ENCODE measurements around the gene EVL.

The EVL gene

GRCh38 chr14:100122481-100123223 lies 57.4 kb downstream of the EVL start:
- no peak overlapping the region for H3K4me3 ChIP-seq (ENCODE audit: low read length in 2 of 2)
- no peak overlapping the region for H3K27ac ChIP-seq (ENCODE audit: low read length)
- no peaks in the 10 kb centered on the region for H3K27me3 ChIP-seq (ENCODE audit: control insufficient read depth in 1 of 2, insufficient read depth in 2 of 2, low read length in 2 of 2)
- H3K36me3 ChIP-seq (ENCODE audit: control insufficient read depth in 2 of 2, insufficient read depth in 2 of 2, low read length in 2 of 2) = peaks cover 6 to 11% of the 10 kb centered on the region in 2 donors
- H3K9me3 ChIP-seq (ENCODE audit: control insufficient read depth in 2 of 2, low read length in 2 of 2) = no peaks in the 10 kb centered on the region
- H3K9ac ChIP-seq (ENCODE audit: low read length in 2 of 2) = no peak overlapping the region
- no peaks in the 10 kb centered on the region for H3K4me1 ChIP-seq (ENCODE audit: control insufficient read depth, insufficient read depth, low read length)

GRCh38 chr14:100123618-100124017 lies 58.4 kb downstream of the EVL start:
- no peak overlapping the region for H3K4me3 ChIP-seq (ENCODE audit: low read length in 2 of 2)
- peaks cover 6 to 11% of the 10 kb centered on the region in 2 donors for H3K36me3 ChIP-seq (ENCODE audit: control insufficient read depth in 2 of 2, insufficient read depth in 2 of 2, low read length in 2 of 2)
- H3K9me3 ChIP-seq (ENCODE audit: control insufficient read depth in 2 of 2, low read length in 2 of 2) = no peaks in the 10 kb centered on the region
- H3K27me3 ChIP-seq (ENCODE audit: control insufficient read depth in 1 of 2, insufficient read depth in 2 of 2, low read length in 2 of 2) = no peaks in the 10 kb centered on the region
- H3K9ac ChIP-seq (ENCODE audit: low read length in 2 of 2) = no peak overlapping the region
- no peaks in the 10 kb centered on the region for H3K4me1 ChIP-seq (ENCODE audit: control insufficient read depth, insufficient read depth, low read length)
- H3K27ac ChIP-seq (ENCODE audit: low read length) = no peak overlapping the region

- H3K4me1 ChIP-seq (ENCODE audit: control insufficient read depth, insufficient read depth, low read length) = no peaks in the 10 kb centered on the region
- H3K36me3 ChIP-seq (ENCODE audit: control insufficient read depth in 2 of 2, insufficient read depth in 2 of 2, low read length in 2 of 2) = peaks cover 6 to 11% of the 10 kb centered on the region in 2 donors
- H3K4me3 ChIP-seq (ENCODE audit: low read length in 2 of 2) = no peak overlapping the region
These were observed 59.4 kb downstream of the EVL start for GRCh38 chr14:100124551-100125088.

GRCh38 chr14:100126401-100126800 lies 61.2 kb downstream of the EVL start:
- H3K36me3 ChIP-seq (ENCODE audit: control insufficient read depth in 2 of 2, insufficient read depth in 2 of 2, low read length in 2 of 2) = peaks cover 8 to 11% of the 10 kb centered on the region in 2 donors
- no peak overlapping the region for H3K4me3 ChIP-seq (ENCODE audit: low read length in 2 of 2)

More at GRCh38 chr14:100124551-100125088, 59.4 kb downstream of the EVL start:
- H3K27ac ChIP-seq (ENCODE audit: low read length) = no peak overlapping the region
- no peaks in the 10 kb centered on the region for H3K27me3 ChIP-seq (ENCODE audit: control insufficient read depth in 1 of 2, insufficient read depth in 2 of 2, low read length in 2 of 2)
- no peaks in the 10 kb centered on the region for H3K9me3 ChIP-seq (ENCODE audit: control insufficient read depth in 2 of 2, low read length in 2 of 2)
- H3K9ac ChIP-seq (ENCODE audit: low read length in 2 of 2) = no peak overlapping the region

GRCh38 chr14:100127853-100128455 lies 62.7 kb downstream of the EVL start:
- Histone ChIP-seq H3K27me3 (ENCODE audit: control insufficient read depth in 1 of 2, insufficient read depth in 2 of 2, low read length in 2 of 2) (no peaks in the 10 kb centered on the region), H3K36me3 (ENCODE audit: control insufficient read depth in 2 of 2, insufficient read depth in 2 of 2, low read length in 2 of 2) (peaks cover 11% of the 10 kb centered on the region in 2 donors), H3K4me3 (ENCODE audit: low read length in 2 of 2) (no peak overlapping the region), H3K9me3 (ENCODE audit: control insufficient read depth in 2 of 2, low read length in 2 of 2) (no peaks in the 10 kb centered on the region), H3K4me1 (ENCODE audit: control insufficient read depth, insufficient read depth, low read length) (peaks cover 2% of the 10 kb centered on the region), H3K9ac (ENCODE audit: low read length in 2 of 2) (no peak overlapping the region), H3K27ac (ENCODE audit: low read length) (no peak overlapping the region)

More at GRCh38 chr14:100126401-100126800, 61.2 kb downstream of the EVL start:
- H3K27ac ChIP-seq (ENCODE audit: low read length) = no peak overlapping the region
- no peaks in the 10 kb centered on the region for H3K9me3 ChIP-seq (ENCODE audit: control insufficient read depth in 2 of 2, low read length in 2 of 2)
- H3K4me1 ChIP-seq (ENCODE audit: control insufficient read depth, insufficient read depth, low read length) = peaks cover 2% of the 10 kb centered on the region
- H3K9ac ChIP-seq (ENCODE audit: low read length in 2 of 2) = no peak overlapping the region
- H3K27me3 ChIP-seq (ENCODE audit: control insufficient read depth in 1 of 2, insufficient read depth in 2 of 2, low read length in 2 of 2) = no peaks in the 10 kb centered on the region

GRCh38 chr14:100128688-100129087 lies 63.5 kb downstream of the EVL start:
- Histone ChIP-seq H3K4me1 (ENCODE audit: control insufficient read depth, insufficient read depth, low read length) (peaks cover 2% of the 10 kb centered on the region), H3K9me3 (ENCODE audit: control insufficient read depth in 2 of 2, low read length in 2 of 2) (no peaks in the 10 kb centered on the region), H3K27ac (ENCODE audit: low read length) (no peak overlapping the region), H3K27me3 (ENCODE audit: control insufficient read depth in 1 of 2, insufficient read depth in 2 of 2, low read length in 2 of 2) (no peaks in the 10 kb centered on the region), H3K36me3 (ENCODE audit: control insufficient read depth in 2 of 2, insufficient read depth in 2 of 2, low read length in 2 of 2) (peaks cover 11% of the 10 kb centered on the region in 2 donors), H3K4me3 (ENCODE audit: low read length in 2 of 2) (no peak overlapping the region), H3K9ac (ENCODE audit: low read length in 2 of 2) (no peak overlapping the region)

GRCh38 chr14:100129161-100129589 lies 64.0 kb downstream of the EVL start:
- Histone ChIP-seq H3K9me3 (ENCODE audit: control insufficient read depth in 2 of 2, low read length in 2 of 2) (no peaks in the 10 kb centered on the region), H3K9ac (ENCODE audit: low read length in 2 of 2) (no peak overlapping the region), H3K36me3 (ENCODE audit: control insufficient read depth in 2 of 2, insufficient read depth in 2 of 2, low read length in 2 of 2) (peaks cover 11% of the 10 kb centered on the region in 2 donors), H3K4me3 (ENCODE audit: low read length in 2 of 2) (no peak overlapping the region), H3K4me1 (ENCODE audit: control insufficient read depth, insufficient read depth, low read length) (peaks cover 2% of the 10 kb centered on the region), H3K27ac (ENCODE audit: low read length) (no peak overlapping the region), H3K27me3 (ENCODE audit: control insufficient read depth in 1 of 2, insufficient read depth in 2 of 2, low read length in 2 of 2) (no peaks in the 10 kb centered on the region)

GRCh38 chr14:100130521-100130920 lies 65.3 kb downstream of the EVL start:
- Histone ChIP-seq H3K9ac (ENCODE audit: low read length in 2 of 2) (no peak overlapping the region), H3K4me1 (ENCODE audit: control insufficient read depth, insufficient read depth, low read length) (peaks cover 2% of the 10 kb centered on the region), H3K36me3 (ENCODE audit: control insufficient read depth in 2 of 2, insufficient read depth in 2 of 2, low read length in 2 of 2) (peaks cover 10 to 18% of the 10 kb centered on the region in 2 donors), H3K27me3 (ENCODE audit: control insufficient read depth in 1 of 2, insufficient read depth in 2 of 2, low read length in 2 of 2) (no peaks in the 10 kb centered on the region), H3K9me3 (ENCODE audit: control insufficient read depth in 2 of 2, low read length in 2 of 2) (no peaks in the 10 kb centered on the region), H3K4me3 (ENCODE audit: low read length in 2 of 2) (no peak overlapping the region), H3K27ac (ENCODE audit: low read length) (no peak overlapping the region)

- H3K27ac ChIP-seq (ENCODE audit: low read length) = no peak overlapping the region
- H3K9ac ChIP-seq (ENCODE audit: low read length in 2 of 2) = no peak overlapping the region
- H3K27me3 ChIP-seq (ENCODE audit: control insufficient read depth in 1 of 2, insufficient read depth in 2 of 2, low read length in 2 of 2) = no peaks in the 10 kb centered on the region
- H3K4me1 ChIP-seq (ENCODE audit: control insufficient read depth, insufficient read depth, low read length) = peaks cover 2% of the 10 kb centered on the region
- no peak overlapping the region for H3K4me3 ChIP-seq (ENCODE audit: low read length in 2 of 2)
- H3K36me3 ChIP-seq (ENCODE audit: control insufficient read depth in 2 of 2, insufficient read depth in 2 of 2, low read length in 2 of 2) = peaks cover 10 to 20% of the 10 kb centered on the region in 2 donors
- no peaks in the 10 kb centered on the region for H3K9me3 ChIP-seq (ENCODE audit: control insufficient read depth in 2 of 2, low read length in 2 of 2)
These were observed 66.0 kb downstream of the EVL start for GRCh38 chr14:100131181-100131580.

- Histone ChIP-seq H3K4me3 (ENCODE audit: low read length in 2 of 2) (no peak overlapping the region), H3K36me3 (ENCODE audit: control insufficient read depth in 2 of 2, insufficient read depth in 2 of 2, low read length in 2 of 2) (peaks cover 5 to 21% of the 10 kb centered on the region in 2 donors), H3K27ac (ENCODE audit: low read length) (no peak overlapping the region), H3K9ac (ENCODE audit: low read length in 2 of 2) (no peak overlapping the region), H3K4me1 (ENCODE audit: control insufficient read depth, insufficient read depth, low read length) (peaks cover 2% of the 10 kb centered on the region), H3K27me3 (ENCODE audit: control insufficient read depth in 1 of 2, insufficient read depth in 2 of 2, low read length in 2 of 2) (no peaks in the 10 kb centered on the region), H3K9me3 (ENCODE audit: control insufficient read depth in 2 of 2, low read length in 2 of 2) (no peaks in the 10 kb centered on the region)
These were observed 67.1 kb downstream of the EVL start for GRCh38 chr14:100132161-100132902.

Measured in stomach smooth muscle (tissue), 2 donors.